K562 (cell line): ENCODE data around the gene ANKS1B. TPM values are rescaled to one million over a fixed set of nuclear protein-coding genes. Genes with fewer than 3 reads are reported as not detected.

ENCODE experiments used
- ATAC-seq: fragments of 200-7000 bp; cut with Tn5 transposase; 3 replicates; pipeline ENCODE4 v1.9.1; 2020; ENCODE audit warnings: moderate library complexity
- BruUV-seq: library from RNA; stranded (reverse); fragments of 400-500 nt; replicated peaks from 2 replicates; lab custom pipeline; 2021; lab: Mats Ljungman, UMichigan
- CTCF ChIA-PET: fragments of 300-600 bp; formaldehyde crosslinking; extraction: SDS; loops from one replicate; lab custom pipeline; 2021; ENCODE audit warnings: low intra/inter-chr PET ratio; lab: Yijun Ruan, JAX
- POLR2A ChIA-PET: fragments of 300-600, 350-650 bp; sonication (Branson Sonifier 250); formaldehyde crosslinking; extraction: SDS; loops from one replicate; lab custom pipeline; 2021; ENCODE audit warnings: antibody characterized with exemption, inconsistent platforms; lab: Yijun Ruan, JAX
- DNase-seq, 4 experiments: peaks; one replicate each; pipeline versions ENCODE4 v3.0.0 to v3.0.0-alpha.2; 2011 to 2018; ENCODE audit warnings: low spot score in 3 of 4, mixed read lengths in 3 of 4; ENCODE audit errors: extremely low read depth in 1 of 4
- FAIRE-seq: peaks from 2 replicates; lab custom pipeline; 2011; peaks lifted over from hg19 to GRCh38; lab: Jason Lieb, UNC
- H2AFZ ChIP-seq: 2 replicates; pipeline ENCODE4 v1.6.0; 2011; ENCODE audit warnings: low read depth, low read length, control low read depth, inconsistent platforms
- H3K27ac ChIP-seq: fragments of 200-600 bp; 3 replicates; pipeline ENCODE4 v1.8.0; 2011; ENCODE audit warnings: low read depth, mild to moderate bottlenecking, control low read depth, inconsistent platforms, low read length, moderate library complexity, mixed read lengths; ENCODE audit errors: extremely low read depth
- H3K27me3 ChIP-seq, 2 experiments: fragments of 300-600 bp in 1 of 2; 2 replicates in 1 of 2; 3 replicates in 1 of 2; pipeline versions ENCODE4 v1.6.0 to v1.8.0; 2011; ENCODE audit warnings: inconsistent platforms in 2 of 2, low read length in 2 of 2, mild to moderate bottlenecking in 1 of 2, mixed read lengths in 1 of 2, moderate library complexity in 1 of 2; ENCODE audit not compliant: control insufficient read depth in 2 of 2, insufficient read depth in 2 of 2
- H3K36me3 ChIP-seq: fragments of 300-600 bp; 3 replicates; pipeline ENCODE4 v1.8.0; 2011; ENCODE audit warnings: mild to moderate bottlenecking, low read length, inconsistent platforms; ENCODE audit not compliant: control insufficient read depth, insufficient read depth
- H3K4me1 ChIP-seq, 2 experiments: fragments of 200-600 bp in 1 of 2; replicated peaks in 1 of 2; 2 replicates in 1 of 2; 3 replicates in 1 of 2; pipeline versions ENCODE4 v1.5.1 to v1.8.0; 2011; ENCODE audit warnings: inconsistent platforms in 2 of 2, low read length in 2 of 2, mild to moderate bottlenecking in 1 of 2, mixed read lengths in 1 of 2, moderate library complexity in 1 of 2; ENCODE audit not compliant: control insufficient read depth in 2 of 2, insufficient read depth in 2 of 2
- H3K4me2 ChIP-seq: 2 replicates; pipeline ENCODE4 v1.6.1; 2011; ENCODE audit warnings: low read length, control low read depth, inconsistent platforms, mixed read lengths; ENCODE audit not compliant: insufficient read depth
- H3K4me3 ChIP-seq: fragments of 200-600 bp; sonication (generic), shearing (Covaris generic); 2 replicates; pipeline ENCODE4 v1.5.1; 2016; ENCODE audit warnings: control low read depth, inconsistent platforms
- H3K79me2 ChIP-seq: fragments of 200-600 bp; 3 replicates; pipeline ENCODE4 v1.8.0; 2011; ENCODE audit warnings: low read length, inconsistent platforms; ENCODE audit not compliant: control insufficient read depth, insufficient read depth
- H3K9ac ChIP-seq, 2 experiments: 2 replicates each; pipeline versions ENCODE4 v1.6.0 to v1.6.1; 2011; ENCODE audit warnings: low read depth in 2 of 2, low read length in 2 of 2, control low read depth in 1 of 2, inconsistent platforms in 1 of 2, mild to moderate bottlenecking in 1 of 2, mixed read lengths in 1 of 2; ENCODE audit not compliant: insufficient read depth in 1 of 2
- H3K9me1 ChIP-seq: one replicate; pipeline ENCODE4 v1.6.0; 2011; ENCODE audit warnings: inconsistent platforms, mild to moderate bottlenecking, low read length, moderate library complexity; ENCODE audit not compliant: control insufficient read depth, insufficient read depth
- H3K9me3 ChIP-seq: replicated peaks from 2 replicates; pipeline ENCODE4 v1.5.1; 2011; ENCODE audit warnings: low read depth, low read length, inconsistent platforms; ENCODE audit not compliant: control insufficient read depth, insufficient read depth
- H4K20me1 ChIP-seq: replicated peaks from 2 replicates; pipeline ENCODE4 v1.6.1; 2011; ENCODE audit warnings: low read length, inconsistent platforms, mixed read lengths; ENCODE audit not compliant: control insufficient read depth, insufficient read depth
- MED1 ChIP-seq: sonication (generic); formaldehyde crosslinking; IDR thresholded peaks from 2 replicates; pipeline ENCODE4 v1.8.1; 2023; ENCODE audit warnings: missing genetic modification reagents, borderline replicate concordance
- RNF2 ChIP-seq: sonication (generic); IDR thresholded peaks from 2 replicates; pipeline ENCODE4 v1.6.1; 2016
- RNF219 ChIP-seq: fragments of 250-450 bp; sonication (Bioruptor Pico); IDR thresholded peaks from 2 replicates; pipeline ENCODE4 v1.5.0; 2022; ENCODE audit warnings: mild to moderate bottlenecking
- TAF15 ChIP-seq: fragments of 200-400 bp; formaldehyde crosslinking; IDR thresholded peaks from 2 replicates; pipeline ENCODE4 v1.6.1; 2017; ENCODE audit warnings: mild to moderate bottlenecking, low read depth, low read length, moderate library complexity
- TEAD4 ChIP-seq, 2 experiments: sonication (generic) in 1 of 2; formaldehyde crosslinking in 1 of 2; IDR thresholded peaks; 2 replicates each; pipeline versions ENCODE4 v1.6.1 to v1.8.0; 2012 to 2022; ENCODE audit warnings: borderline replicate concordance in 1 of 2, inconsistent platforms in 1 of 2, low read length in 1 of 2, mild to moderate bottlenecking in 1 of 2, missing genetic modification reagents in 1 of 2
- ZNF311 ChIP-seq: fragments of 250-450 bp; sonication (Bioruptor Pico); IDR thresholded peaks from 2 replicates; pipeline ENCODE4 v1.4.0; 2020; ENCODE audit warnings: mild to moderate bottlenecking, moderate library complexity
- ZNF354B ChIP-seq: fragments of 250-450 bp; sonication (Bioruptor Pico); IDR thresholded peaks from 2 replicates; pipeline ENCODE4 v1.4.0; 2020
- whole genome bisulfite sequencing: fragments of 100-300 bp; shearing (Covaris generic); methylation state at CpG from one replicate; pipeline ENCODE4 v1.1.6; 2016; ENCODE audit warnings: low coverage, mixed read lengths; ENCODE audit not compliant: insufficient coverage; ENCODE audit errors: missing lambda C conversion rate; 5-methylcytosine and 5-hydroxymethylcytosine counted together
- in situ Hi-C: fragments of 300-500 bp; cut with MboI; formaldehyde crosslinking; loops from 4 replicates; pipeline ENCODE4 v1.15.0; 2018; ENCODE audit warnings: inconsistent platforms, mixed read lengths
- intact Hi-C: fragments of 100-400 bp; cut with micrococcal nuclease; formaldehyde crosslinking; loops from 2 replicates; pipeline ENCODE4 v1.14.2; 2022
- polyA plus RNA-seq, 8 experiments: library from polyadenylated mRNA; depleted of rRNA in 4 of 8; stranded (reverse) in 5 of 8; unstranded in 3 of 8; fragments of >200 nt; fragmentation: Nextera tagmentation in 2 of 8; fragmentation: Illumina TruSeq in 1 of 8; extraction: Ambion mirVana in 2 of 8; extraction: Trizol in 1 of 8; gene quantifications; 2 replicates each; pipeline versions ENCODE4 v1.2.1 to v1.2.3, GENCODE V29; 2011 to 2014; ENCODE audit warnings: inconsistent platforms in 1 of 8, missing spikeins in 1 of 8
- total RNA-seq, 7 experiments: library from RNA; depleted of rRNA in 6 of 7; stranded (reverse); fragments of >200 nt in 6 of 7; fragmentation: Illumina TruSeq in 2 of 7; extraction: Trizol in 2 of 7; gene quantifications; 2 replicates each; pipeline versions ENCODE4 v1.2.1 to v1.2.3, GENCODE V29; 2011 to 2021; ENCODE audit warnings: low replicate concordance in 1 of 7
- TF ChIP-seq, protein P1 (sequence below): fragments of 250-450 bp; sonication (Bioruptor Pico); IDR thresholded peaks from 2 replicates; pipeline ENCODE4 v1.4.0; 2020

The ANKS1B gene
- total and polyA plus RNA-seq, 9 of the 15 experiments (the other 6 are each of a cell fraction or from before 2014, with no cell fraction given): 0.04 to 0.47 (median 0.28) TPM; not detected in 4

DNA sequence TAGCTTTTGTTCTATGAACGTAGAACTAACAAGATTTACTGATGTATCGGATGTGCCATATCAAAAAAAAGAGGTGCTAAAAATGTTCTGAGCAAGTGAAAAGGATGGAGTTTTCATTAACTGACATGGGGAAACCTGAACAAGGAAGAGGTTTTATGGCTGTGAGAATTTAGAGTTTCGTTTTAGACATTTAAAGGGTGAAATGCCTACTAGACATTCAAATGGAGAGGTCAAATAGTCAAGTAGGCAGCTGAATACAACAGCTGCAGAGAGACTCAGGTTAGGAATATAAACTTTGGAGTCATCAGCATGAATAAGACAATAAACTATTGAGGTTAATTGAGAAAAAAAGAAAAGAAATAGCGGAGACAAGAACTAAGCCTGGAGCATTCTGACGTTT, 702.1 kb downstream of the ANKS1B start:
- Histone ChIP-seq H3K4me3 (no peak overlapping the region), H3K27me3 (no peaks in the 10 kb centered on the region), H3K36me3 (no peaks in the 10 kb centered on the region), H4K20me1 (no peaks in the 10 kb centered on the region), H3K9me1 (no peaks in the 10 kb centered on the region), H3K9me3 (no peaks in the 10 kb centered on the region; the same call in 1 of the 2 replicates), H3K79me2 (no peaks in the 10 kb centered on the region), H3K4me2 (no peak overlapping the region), H3K9ac (no peak overlapping the region), H3K4me1 (no peaks in the 10 kb centered on the region), H3K27ac (no peak overlapping the region), H2AFZ (no peak overlapping the region)
- FAIRE-seq (no peak), ATAC-seq (no peak), DNase-seq (no peak)
- WGBS: 1% methylated on average over 5 of the region's 5 CpGs
- in situ Hi-C loops: no loop called here
- TF ChIP-seq RNF219 (no peak), MED1 (CRISPR knock-in tag) (no peak), ZNF311 (CRISPR knock-in tag) (no peak), ZNF354B (CRISPR knock-in tag) (no peak), TEAD4 (IDR thresholded peaks at IDR 0.05; ENCODE audit: low read length) (no peak), TEAD4 (CRISPR knock-in tag; IDR thresholded peaks at IDR 0.05; ENCODE audit: borderline replicate concordance) (no peak), RNF2 (no peak), TAF15 (no peak)
- TF ChIP-seq, protein P1, sequence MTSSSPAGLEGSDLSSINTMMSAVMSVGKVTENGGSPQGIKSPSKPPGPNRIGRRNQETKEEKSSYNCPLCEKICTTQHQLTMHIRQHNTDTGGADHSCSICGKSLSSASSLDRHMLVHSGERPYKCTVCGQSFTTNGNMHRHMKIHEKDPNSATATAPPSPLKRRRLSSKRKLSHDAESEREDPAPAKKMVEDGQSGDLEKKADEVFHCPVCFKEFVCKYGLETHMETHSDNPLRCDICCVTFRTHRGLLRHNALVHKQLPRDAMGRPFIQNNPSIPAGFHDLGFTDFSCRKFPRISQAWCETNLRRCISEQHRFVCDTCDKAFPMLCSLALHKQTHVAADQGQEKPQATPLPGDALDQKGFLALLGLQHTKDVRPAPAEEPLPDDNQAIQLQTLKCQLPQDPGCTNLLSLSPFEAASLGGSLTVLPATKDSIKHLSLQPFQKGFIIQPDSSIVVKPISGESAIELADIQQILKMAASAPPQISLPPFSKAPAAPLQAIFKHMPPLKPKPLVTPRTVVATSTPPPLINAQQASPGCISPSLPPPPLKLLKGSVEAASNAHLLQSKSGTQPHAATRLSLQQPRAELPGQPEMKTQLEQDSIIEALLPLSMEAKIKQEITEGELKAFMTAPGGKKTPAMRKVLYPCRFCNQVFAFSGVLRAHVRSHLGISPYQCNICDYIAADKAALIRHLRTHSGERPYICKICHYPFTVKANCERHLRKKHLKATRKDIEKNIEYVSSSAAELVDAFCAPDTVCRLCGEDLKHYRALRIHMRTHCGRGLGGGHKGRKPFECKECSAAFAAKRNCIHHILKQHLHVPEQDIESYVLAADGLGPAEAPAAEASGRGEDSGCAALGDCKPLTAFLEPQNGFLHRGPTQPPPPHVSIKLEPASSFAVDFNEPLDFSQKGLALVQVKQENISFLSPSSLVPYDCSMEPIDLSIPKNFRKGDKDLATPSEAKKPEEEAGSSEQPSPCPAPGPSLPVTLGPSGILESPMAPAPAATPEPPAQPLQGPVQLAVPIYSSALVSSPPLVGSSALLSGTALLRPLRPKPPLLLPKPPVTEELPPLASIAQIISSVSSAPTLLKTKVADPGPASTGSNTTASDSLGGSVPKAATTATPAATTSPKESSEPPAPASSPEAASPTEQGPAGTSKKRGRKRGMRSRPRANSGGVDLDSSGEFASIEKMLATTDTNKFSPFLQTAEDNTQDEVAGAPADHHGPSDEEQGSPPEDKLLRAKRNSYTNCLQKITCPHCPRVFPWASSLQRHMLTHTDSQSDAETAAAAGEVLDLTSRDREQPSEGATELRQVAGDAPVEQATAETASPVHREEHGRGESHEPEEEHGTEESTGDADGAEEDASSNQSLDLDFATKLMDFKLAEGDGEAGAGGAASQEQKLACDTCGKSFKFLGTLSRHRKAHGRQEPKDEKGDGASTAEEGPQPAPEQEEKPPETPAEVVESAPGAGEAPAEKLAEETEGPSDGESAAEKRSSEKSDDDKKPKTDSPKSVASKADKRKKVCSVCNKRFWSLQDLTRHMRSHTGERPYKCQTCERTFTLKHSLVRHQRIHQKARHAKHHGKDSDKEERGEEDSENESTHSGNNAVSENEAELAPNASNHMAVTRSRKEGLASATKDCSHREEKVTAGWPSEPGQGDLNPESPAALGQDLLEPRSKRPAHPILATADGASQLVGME (CRISPR knock-in tag): no peak
- intact Hi-C loops: no loop called here
- CTCF ChIA-PET: no interaction called here
- no TSS peak for BruUV-seq
- POLR2A ChIA-PET: no interaction called here
